D721Med (cell line): Measurements from ENCODE around the gene TRMT44.
"Not testable (repeated sequence)": the region's sequence is repeated elsewhere in the genome, so short reads cannot be mapped to it uniquely, and the experiment has no call there.

ENCODE experiments used
- DNase-seq: peaks from one replicate; pipeline ENCODE4 v3.0.0; 2011; ENCODE audit warnings: low spot score; ENCODE audit not compliant: insufficient read length
- FAIRE-seq: peaks from 2 replicates; lab custom pipeline; 2011; peaks lifted over from hg19 to GRCh38; lab: Jason Lieb, UNC
- CTCF ChIP-seq: IDR thresholded peaks from 2 replicates; pipeline ENCODE4 v1.5.1; 2012; ENCODE audit warnings: mild to moderate bottlenecking, control low read depth; ENCODE audit not compliant: insufficient read depth; ENCODE audit errors: missing control alignments

Gene TRMT44

GRCh38 chr4:8406887-8407286, 33.7 kb upstream of the TRMT44 start:
- peak; percentile 16 for TF ChIP-seq CTCF
- not testable (repeated sequence) for FAIRE-seq, DNase-seq

GRCh38 chr4:8407316-8407715, 33.3 kb upstream of the TRMT44 start:
- TF ChIP-seq CTCF: no peak
- FAIRE-seq: no peak
- DNase-seq: no peak

GRCh38 chr4:8407756-8408155, 32.8 kb upstream of the TRMT44 start:
- TF ChIP-seq CTCF: no peak
- FAIRE-seq: no peak
- DNase-seq: no peak

- TF ChIP-seq CTCF: no peak
- DNase-seq (no peak), FAIRE-seq (no peak)
Observed at GRCh38 chr4:8409264-8410065, 31.1 kb upstream of the TRMT44 start.

- no peak for TF ChIP-seq CTCF
- FAIRE-seq (no peak), DNase-seq (no peak)
Observed at GRCh38 chr4:8410066-8410625, 30.4 kb upstream of the TRMT44 start.

GRCh38 chr4:8410641-8411271, 29.8 kb upstream of the TRMT44 start:
- DNase-seq: no peak
- TF ChIP-seq CTCF: peak; percentile 44
- no peak for FAIRE-seq
